NOMO-1 (cell line): Measurements from ENCODE around the gene REEP6.
"Not testable (repeated sequence)": the region's sequence is repeated elsewhere in the genome, so short reads cannot be mapped to it uniquely, and the experiment has no call there.

ENCODE experiments used
- DNase-seq, 2 experiments: peaks; one replicate each; lab custom pipeline; 2025; ENCODE audit not compliant: unreplicated experiment in 2 of 2; lab: John Stamatoyannopoulos, UW

The REEP6 gene

GRCh38 chr19:1505991-1506881 lies 15.3 kb downstream of the REEP6 start:
- DNase-seq: no peak

- DNase-seq: no peak
Observed at GRCh38 chr19:1507192-1507660, 16.2 kb downstream of the REEP6 start.

GRCh38 chr19:1507763-1508506 lies 17.0 kb downstream of the REEP6 start:
- peak; percentile 88 to 90 for DNase-seq

GRCh38 chr19:1508507-1508856 lies 17.5 kb downstream of the REEP6 start:
- no peak for DNase-seq

GRCh38 chr19:1509602-1510441 lies 18.8 kb downstream of the REEP6 start:
- DNase-seq: no peak

GRCh38 chr19:1510442-1510806 lies 19.4 kb downstream of the REEP6 start:
- DNase-seq: no peak

GRCh38 chr19:1510807-1511206 lies 19.8 kb downstream of the REEP6 start:
- DNase-seq: no peak

GRCh38 chr19:1511318-1512317 lies 20.6 kb downstream of the REEP6 start:
- DNase-seq: no peak

- DNase-seq: peak; percentile 50 to 80
Observed at GRCh38 chr19:1512671-1513498, 21.9 kb downstream of the REEP6 start, which contains the start of gene ADAMTSL5. TSS of gene ADAMTSL5 (minus strand) at chr19:1513019. CDS start at chr19:1510943, 2,076 bp downstream.

GRCh38 chr19:1513499-1514294 lies 22.7 kb downstream of the REEP6 start:
- DNase-seq: peak; percentile 56 to 76

GRCh38 chr19:1514295-1514661 lies 23.3 kb downstream of the REEP6 start:
- no peak for DNase-seq

GRCh38 chr19:1514986-1515721 lies 24.2 kb downstream of the REEP6 start:
- DNase-seq: no peak

GRCh38 chr19:1516395-1516753 lies 25.4 kb downstream of the REEP6 start:
- DNase-seq: no peak

GRCh38 chr19:1518471-1518870 lies 27.5 kb downstream of the REEP6 start:
- no peak for DNase-seq

GRCh38 chr19:1519802-1520201 lies 28.8 kb downstream of the REEP6 start:
- not testable (repeated sequence) for DNase-seq

GRCh38 chr19:1520203-1520780 lies 29.3 kb downstream of the REEP6 start:
- DNase-seq: no peak

GRCh38 chr19:1521636-1522035 lies 30.7 kb downstream of the REEP6 start:
- DNase-seq: no peak
